Right atrium auricular region (tissue), 2 donors: ENCODE data around the gene ZC3H12C. TPM values are rescaled to one million over a fixed set of nuclear protein-coding genes. Genes with fewer than 3 reads are reported as not detected.

Experiments
- DNase-seq: peaks from one replicate; pipeline ENCODE4 v3.0.0-alpha.2; 2019; ENCODE audit warnings: low spot score
- H3K27ac ChIP-seq, 2 donors: fragments of 200-600 bp; sonication (generic); 1 replicate in 1 of 2; 2 replicates in 1 of 2; pipeline ENCODE4 v1.5.1; 2016 to 2019
- H3K27me3 ChIP-seq, 2 donors: fragments of 200-600 bp; sonication (generic); one replicate each; pipeline versions ENCODE4 v1.5.1 to v1.6.0; 2017 to 2019
- H3K36me3 ChIP-seq: fragments of 200-600 bp; sonication (generic); one replicate; pipeline ENCODE4 v1.5.1; 2016
- H3K4me1 ChIP-seq, 2 donors: fragments of 200-600 bp; sonication (generic); one replicate each; pipeline versions ENCODE4 v1.5.1 to v1.6.0; 2017 to 2019
- H3K4me3 ChIP-seq, 2 donors: fragments of 200-600 bp; sonication (generic); 1 replicate in 1 of 2; 2 replicates in 1 of 2; pipeline ENCODE4 v1.5.1; 2017 to 2019; ENCODE audit warnings: mild to moderate bottlenecking in 1 of 2, moderate library complexity in 1 of 2
- H3K9me3 ChIP-seq, 2 donors: fragments of 200-600 bp; sonication (generic); one replicate each; pipeline ENCODE4 v1.5.1; 2019
- CTCF ChIP-seq, 2 donors: fragments of 200-600 bp; sonication (generic); IDR thresholded peaks; one replicate each; pipeline ENCODE4 v1.5.1; 2019; ENCODE audit warnings: antibody characterized with exemption in 2 of 2
- total RNA-seq, 2 donors: library from RNA; depleted of rRNA; stranded (reverse); fragments of >200 nt; gene quantifications; one replicate each; pipeline ENCODE4 v1.1.0, GENCODE V29; 2016

Gene ZC3H12C
- total RNA-seq, 2 donors from 2014 or later = 12.7 to 14.7 TPM

GRCh38 chr11:110085255-110085838, 7.8 kb upstream of the ZC3H12C start:
- H3K27ac ChIP-seq = no peak overlapping the region
- no peaks in the 10 kb centered on the region for H3K9me3 ChIP-seq
- no peak for DNase-seq
- no peak overlapping the region for H3K4me3 ChIP-seq
- no peak for TF ChIP-seq CTCF (IDR thresholded peaks at IDR 0.05)
- no peaks in the 10 kb centered on the region for H3K27me3 ChIP-seq
- H3K36me3 ChIP-seq = no peaks in the 10 kb centered on the region
- H3K4me1 ChIP-seq = no peaks in the 10 kb centered on the region

DNA sequence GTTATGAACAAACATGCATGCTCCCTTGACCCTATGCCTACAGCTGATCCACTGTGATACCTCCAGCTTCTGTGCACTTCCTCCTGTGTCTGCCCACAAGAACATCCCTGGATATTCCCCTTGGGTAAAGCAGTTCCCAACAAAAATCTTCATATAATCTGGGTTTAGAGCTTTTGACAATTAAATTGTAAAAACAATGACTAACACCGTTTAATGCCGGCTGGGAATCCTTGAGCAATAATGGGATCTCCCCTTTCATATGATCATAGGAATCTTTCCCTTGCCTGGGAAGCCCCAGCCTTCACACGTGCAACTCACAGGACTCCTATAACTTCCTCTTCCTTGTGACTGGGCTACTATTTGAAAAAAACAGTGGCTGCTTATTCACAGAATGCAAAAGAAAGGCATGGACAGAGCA, 6.3 kb upstream of the ZC3H12C start:
- TF ChIP-seq CTCF (IDR thresholded peaks at IDR 0.05) = no peak
- H3K9me3 ChIP-seq = no peaks in the 10 kb centered on the region
- no peaks in the 10 kb centered on the region for H3K36me3 ChIP-seq
- H3K27me3 ChIP-seq = no peaks in the 10 kb centered on the region
- DNase-seq = no peak
- H3K4me3 ChIP-seq = no peak overlapping the region
- no peak overlapping the region for H3K27ac ChIP-seq
- peaks cover 0 to 3% of the 10 kb centered on the region in 2 donors for H3K4me1 ChIP-seq

GRCh38 chr11:110087812-110088534, 5.2 kb upstream of the ZC3H12C start:
- no peak overlapping the region for H3K4me3 ChIP-seq
- no peak overlapping the region for H3K27ac ChIP-seq
- no peaks in the 10 kb centered on the region for H3K27me3 ChIP-seq
- no peak for DNase-seq
- H3K4me1 ChIP-seq = peaks cover 0 to 7% of the 10 kb centered on the region in 2 donors
- H3K36me3 ChIP-seq = no peaks in the 10 kb centered on the region
- TF ChIP-seq CTCF (IDR thresholded peaks at IDR 0.05) = no peak
- no peaks in the 10 kb centered on the region for H3K9me3 ChIP-seq

GRCh38 chr11:110088535-110089344, 4.5 kb upstream of the ZC3H12C start:
- TF ChIP-seq CTCF (IDR thresholded peaks at IDR 0.05) = no peak
- no peak for DNase-seq
- no peaks in the 10 kb centered on the region for H3K36me3 ChIP-seq
- peaks cover 0 to 7% of the 10 kb centered on the region in 2 donors for H3K4me1 ChIP-seq
- H3K27ac ChIP-seq = no peak overlapping the region
- no peaks in the 10 kb centered on the region for H3K9me3 ChIP-seq
- H3K4me3 ChIP-seq = no peak overlapping the region
- H3K27me3 ChIP-seq = no peaks in the 10 kb centered on the region

DNA sequence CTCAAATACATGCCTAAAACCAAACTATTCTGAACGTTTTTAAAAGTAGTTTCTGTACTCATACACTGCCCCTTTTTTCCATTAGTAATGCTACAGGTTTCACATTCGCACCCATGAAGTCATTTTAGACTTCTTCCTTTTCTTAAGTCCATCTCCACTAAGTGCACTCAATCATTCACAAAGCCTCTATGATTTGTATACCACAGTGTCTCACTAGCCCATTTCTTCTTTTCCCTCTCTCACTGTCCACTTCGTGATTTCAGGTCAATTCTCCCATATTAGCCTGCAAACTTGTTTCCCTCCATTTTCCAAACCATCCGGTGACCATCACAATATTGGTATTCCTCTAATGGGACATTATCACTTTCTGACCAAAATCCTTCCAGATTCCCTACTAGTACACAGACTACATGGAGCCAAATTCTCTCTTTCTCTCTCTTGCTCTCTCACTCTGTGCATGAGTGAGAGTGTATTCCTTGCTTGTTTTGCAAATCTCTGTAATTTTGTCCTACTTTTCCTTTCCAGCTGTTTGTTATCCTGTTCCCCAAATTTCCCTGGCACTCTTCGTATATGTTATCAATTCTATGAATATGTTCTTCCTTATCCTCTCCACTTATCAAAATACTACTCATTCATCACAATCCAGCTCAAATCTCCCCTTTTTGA, 3.4 kb upstream of the ZC3H12C start:
- H3K4me3 ChIP-seq = no peak overlapping the region
- H3K9me3 ChIP-seq = no peaks in the 10 kb centered on the region
- TF ChIP-seq CTCF (IDR thresholded peaks at IDR 0.05) = no peak
- H3K27me3 ChIP-seq = no peaks in the 10 kb centered on the region
- no peaks in the 10 kb centered on the region for H3K36me3 ChIP-seq
- no peak for DNase-seq
- no peak overlapping the region for H3K27ac ChIP-seq
- H3K4me1 ChIP-seq = peaks cover 0 to 13% of the 10 kb centered on the region in 2 donors
